NCI-H2107 treated with DMSO at 0.1 percent for 48 hours (cell line): ENCODE data around the gene AGBL1.

Source experiments
- DNase-seq: peaks from one replicate; lab custom pipeline; 2025; ENCODE audit not compliant: unreplicated experiment; lab: John Stamatoyannopoulos, UW

The AGBL1 gene

GRCh38 chr15:86571873-86572272 lies 492.2 kb downstream of the AGBL1 start:
- no peak for DNase-seq

GRCh38 chr15:86572368-86572841 lies 492.7 kb downstream of the AGBL1 start:
- no peak for DNase-seq

- no peak for DNase-seq
Observed at GRCh38 chr15:86573476-86573875, 493.8 kb downstream of the AGBL1 start.

- no peak for DNase-seq
Observed at GRCh38 chr15:86588413-86588812, 508.7 kb downstream of the AGBL1 start.

- DNase-seq, result no peak
Observed at GRCh38 chr15:86590461-86590860, 510.8 kb downstream of the AGBL1 start.

GRCh38 chr15:86591158-86591557 lies 511.5 kb downstream of the AGBL1 start:
- no peak for DNase-seq

- no peak for DNase-seq
Observed at GRCh38 chr15:86591994-86592735, 512.5 kb downstream of the AGBL1 start.

- no peak for DNase-seq
Observed at GRCh38 chr15:86595741-86596140, 516.1 kb downstream of the AGBL1 start.

GRCh38 chr15:86603466-86603865 lies 523.8 kb downstream of the AGBL1 start:
- DNase-seq, result no peak

- no peak for DNase-seq
Observed at GRCh38 chr15:86608461-86609205, 529.0 kb downstream of the AGBL1 start.

- no peak for DNase-seq
Observed at GRCh38 chr15:86609275-86609674, 529.6 kb downstream of the AGBL1 start.

- no peak for DNase-seq
Observed at GRCh38 chr15:86610038-86610437, 530.4 kb downstream of the AGBL1 start.

GRCh38 chr15:86611417-86612040 lies 531.9 kb downstream of the AGBL1 start:
- DNase-seq, result no peak

- DNase-seq, result no peak
Observed at GRCh38 chr15:86615411-86615810, 535.7 kb downstream of the AGBL1 start.

GRCh38 chr15:86615816-86616215 lies 536.1 kb downstream of the AGBL1 start:
- DNase-seq, result no peak

- no peak for DNase-seq
Observed at GRCh38 chr15:86616771-86617170, 537.1 kb downstream of the AGBL1 start.

GRCh38 chr15:86620157-86620556 lies 540.5 kb downstream of the AGBL1 start:
- DNase-seq, result no peak

- DNase-seq, result no peak
Observed at GRCh38 chr15:86620641-86621349, 541.1 kb downstream of the AGBL1 start.

- DNase-seq, result no peak
Observed at GRCh38 chr15:86623236-86623635, 543.6 kb downstream of the AGBL1 start.

GRCh38 chr15:86624261-86625036 lies 544.8 kb downstream of the AGBL1 start:
- DNase-seq, result no peak
